Spleen (tissue), 11 donors: Measurements from ENCODE around the gene HOXC11. TPM values are rescaled to one million over a fixed set of nuclear protein-coding genes. Genes with fewer than 3 reads are reported as not detected.

Experiments used
- DNase-seq: peaks from one replicate; pipeline ENCODE4 v3.0.0-alpha.2; 2020
- H3K27ac ChIP-seq, 8 donors: fragments of 200-600 bp; sonication (generic) in 7 of 8; 1 replicate in 4 of 8; 2 replicates in 4 of 8; pipeline versions ENCODE4 v1.5.0 to v1.8.0; 2016 to 2021; ENCODE audit warnings: inconsistent platforms in 4 of 8, mild to moderate bottlenecking in 4 of 8, moderate library complexity in 1 of 8
- H3K27me3 ChIP-seq, 7 donors: fragments of 200-600 bp; sonication (generic) in 6 of 7; replicated peaks in 1 of 7; 1 replicate in 4 of 7; 2 replicates in 3 of 7; pipeline versions ENCODE4 v1.5.0 to v1.8.0; 2016 to 2021; ENCODE audit warnings: inconsistent platforms in 3 of 7, mild to moderate bottlenecking in 1 of 7
- H3K36me3 ChIP-seq, 6 donors: fragments of 200-600 bp; sonication (generic) in 5 of 6; 1 replicate in 4 of 6; 2 replicates in 2 of 6; pipeline versions ENCODE4 v1.5.0 to v1.8.0; 2016 to 2021; ENCODE audit warnings: inconsistent platforms in 2 of 6
- H3K4me1 ChIP-seq, 6 donors: fragments of 200-600 bp; sonication (generic) in 5 of 6; 1 replicate in 3 of 6; 2 replicates in 3 of 6; pipeline versions ENCODE4 v1.5.0 to v1.8.0; 2016 to 2021; ENCODE audit warnings: inconsistent platforms in 3 of 6
- H3K4me3 ChIP-seq, 8 donors: fragments of 200-600 bp; sonication (generic) in 7 of 8; 1 replicate in 4 of 8; 2 replicates in 4 of 8; pipeline versions ENCODE4 v1.5.0 to v1.8.0; 2016 to 2021; ENCODE audit warnings: inconsistent platforms in 4 of 8, mild to moderate bottlenecking in 4 of 8, moderate library complexity in 2 of 8
- H3K9me3 ChIP-seq, 8 donors: fragments of 200-600 bp; sonication (generic) in 7 of 8; 1 replicate in 4 of 8; 2 replicates in 4 of 8; pipeline versions ENCODE4 v1.5.0 to v1.8.0; 2016 to 2021; ENCODE audit warnings: inconsistent platforms in 4 of 8
- CTCF ChIP-seq, 11 experiments: fragments of 200-600 bp in 7 of 11; fragments of 450-650 bp in 4 of 11; sonication (generic) in 4 of 11; IDR thresholded peaks in 8 of 11; conservative IDR thresholded peaks in 3 of 11; 1 replicate in 7 of 11; 2 replicates in 4 of 11; pipeline versions ENCODE4 v1.4.0 to v1.8.0; 2016 to 2021; ENCODE audit warnings: antibody characterized with exemption in 11 of 11, inconsistent platforms in 4 of 11, mild to moderate bottlenecking in 1 of 11
- POLR2A ChIP-seq, 3 donors: fragments of 450-650 bp; IDR thresholded peaks; one replicate each; pipeline ENCODE4 v1.5.1; 2017; ENCODE audit warnings: antibody characterized with exemption in 3 of 3, mild to moderate bottlenecking in 1 of 3
- POLR2AphosphoS5 ChIP-seq, 3 donors: sonication (generic); formaldehyde crosslinking; IDR thresholded peaks; one replicate each; pipeline ENCODE4 v1.5.1; 2017; ENCODE audit warnings: antibody characterized with exemption in 3 of 3
- whole genome bisulfite sequencing, 5 donors: extraction: QIAGEN DNeasy Blood & Tissue Kit in 3 of 5; methylation state at CpG; one replicate each; pipeline versions ENCODE4 v1.1.5 to v1.1.7; 2013 to 2018; 5-methylcytosine and 5-hydroxymethylcytosine counted together
- intact Hi-C: fragments of 100-400 bp; cut with DNase I; formaldehyde crosslinking; loops from one replicate; pipeline ENCODE4 v1.15.0; 2023; ENCODE audit warnings: low total_unique reads
- polyA plus RNA-seq, 3 donors: library from polyadenylated mRNA; stranded (reverse); fragments of 200-250 nt; gene quantifications; one replicate each; pipeline ENCODE4 v1.2.1, GENCODE V29; 2013
- total RNA-seq, 7 donors: library from RNA; depleted of rRNA in 3 of 7; stranded (reverse); fragments of >200 nt in 3 of 7; fragmentation: NEBNext Ultra II Directional in 4 of 7; extraction: Animal tissue kit (Norgen Biotek cat#: 25700) in 4 of 7; gene quantifications; one replicate each; pipeline versions ENCODE4 v1.1.0 to v1.2.1, GENCODE V29; 2016 to 2021
- donor health status: healthy with polysubstance abuse.
- donor health status: DM: no; HTN: no; CAD: no; lungs with moderate emphysema.
- donor health status: DM: no; HTN: no; CAD: no.
- donor health status: Bipolar disorder and iron deficiency.
- donor health status: healthy.
- donor health status: DM: no; HTN: no; CAD: no.
- donor health status: DM: yes; HTN: yes; CAD: no.

The HOXC11 gene
- total and polyA plus RNA-seq, 10 donors: not detected

GRCh38 chr12:53955036-53955775, 17.7 kb upstream of the HOXC11 start:
- intact Hi-C loops: no loop called here
- TF ChIP-seq POLR2A (IDR thresholded peaks at IDR 0.05) (no peak), POLR2AphosphoS5 (IDR thresholded peaks at IDR 0.05) (no peak), CTCF (IDR thresholded peaks at IDR 0.05 in 8 of 11, conservative IDR thresholded peaks at IDR 0.05 in 3 of 11) (no peak)
- Histone ChIP-seq H3K36me3 (no peaks in the 10 kb centered on the region), H3K4me3 (peak overlapping the region in 1 of 8 donors; percentile 16), H3K9me3 (peaks cover 0 to 7% (median 0%) of the 10 kb centered on the region in 8 donors), H3K27ac (no peak overlapping the region), H3K4me1 (peaks cover 0 to 54% (median 16%) of the 10 kb centered on the region in 6 donors), H3K27me3 (peaks cover 44 to 100% (median 100%) of the 10 kb centered on the region in 7 donors)
- 6 to 15% (median 9%) methylated on average over 13 to 86 of the region's 86 CpGs for WGBS, 5 donors
- no peak for DNase-seq

DNA sequence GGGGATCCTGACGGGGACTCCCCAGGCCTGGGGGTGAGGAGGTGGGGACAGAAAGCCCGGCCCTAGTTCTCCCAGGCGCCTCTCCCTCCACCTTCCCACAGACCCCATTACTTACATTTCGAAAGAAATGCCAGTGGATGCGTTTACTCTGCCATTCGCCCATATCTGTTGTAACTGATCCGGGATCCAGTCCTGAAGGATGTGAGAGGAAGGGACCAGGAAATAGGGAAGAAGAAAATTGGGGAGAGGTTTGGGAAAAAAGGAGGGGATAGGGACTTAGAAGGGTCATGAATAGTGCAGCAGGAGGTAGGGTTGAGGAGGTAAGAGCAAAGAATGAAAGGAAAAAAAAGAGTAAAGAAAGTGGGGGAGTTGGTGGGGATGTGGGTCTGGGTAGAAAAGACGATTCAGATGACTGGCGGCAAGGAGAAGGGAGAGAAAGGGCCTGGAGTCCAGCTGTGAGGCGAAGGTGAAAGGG, 17.1 kb upstream of the HOXC11 start:
- no peaks in the 10 kb centered on the region for H3K36me3 ChIP-seq
- no peak overlapping the region for H3K27ac ChIP-seq
- WGBS, 5 donors: 6 to 14% (median 9%) methylated on average over 10 of the region's 10 CpGs
- no peak for DNase-seq
- peaks cover 45 to 100% (median 100%) of the 10 kb centered on the region in 7 donors for H3K27me3 ChIP-seq
- H3K4me1 ChIP-seq: peaks cover 0 to 56% (median 17%) of the 10 kb centered on the region in 6 donors
- peaks cover 0 to 7% (median 0%) of the 10 kb centered on the region in 8 donors for H3K9me3 ChIP-seq
- H3K4me3 ChIP-seq: no peak overlapping the region
- intact Hi-C loops: no loop called here
- TF ChIP-seq POLR2AphosphoS5 (IDR thresholded peaks at IDR 0.05) (no peak), CTCF (IDR thresholded peaks at IDR 0.05 in 8 of 11, conservative IDR thresholded peaks at IDR 0.05 in 3 of 11) (no peak), POLR2A (IDR thresholded peaks at IDR 0.05) (no peak)

- Histone ChIP-seq H3K27me3 (peaks cover 41 to 100% (median 100%) of the 10 kb centered on the region in 7 donors), H3K27ac (no peak overlapping the region), H3K4me1 (peaks cover 0 to 56% (median 18%) of the 10 kb centered on the region in 6 donors), H3K36me3 (no peaks in the 10 kb centered on the region), H3K4me3 (no peak overlapping the region), H3K9me3 (peaks cover 0 to 7% (median 0%) of the 10 kb centered on the region in 8 donors)
- TF ChIP-seq POLR2AphosphoS5 (IDR thresholded peaks at IDR 0.05): no peak
- intact Hi-C loops: no loop called here
- 6 to 12% (median 7%) methylated on average over 23 to 25 of the region's 25 CpGs for WGBS, 5 donors
- no peak for DNase-seq
Observed at GRCh38 chr12:53956251-53956887, 16.6 kb upstream of the HOXC11 start.

- TF ChIP-seq CTCF (IDR thresholded peaks at IDR 0.05 in 8 of 11, conservative IDR thresholded peaks at IDR 0.05 in 3 of 11): no peak
- no peak for TF ChIP-seq POLR2AphosphoS5 (IDR thresholded peaks at IDR 0.05)
- no peak for TF ChIP-seq POLR2A (IDR thresholded peaks at IDR 0.05)
- peaks cover 38 to 100% (median 100%) of the 10 kb centered on the region in 7 donors for H3K27me3 ChIP-seq
- intact Hi-C loops: no loop called here
Observed at GRCh38 chr12:53956914-53957536, 15.9 kb upstream of the HOXC11 start.

More at GRCh38 chr12:53956914-53957536, 15.9 kb upstream of the HOXC11 start:
- Histone ChIP-seq H3K4me3 (no peak overlapping the region), H3K9me3 (peaks cover 0 to 7% (median 0%) of the 10 kb centered on the region in 8 donors), H3K27ac (no peak overlapping the region), H3K4me1 (peaks cover 0 to 54% (median 18%) of the 10 kb centered on the region in 6 donors), H3K36me3 (no peaks in the 10 kb centered on the region)
- no peak for DNase-seq
- 8 to 13% (median 11%) methylated on average over 10 to 11 of the region's 11 CpGs for WGBS, 5 donors
